GM23338 (cell line): ENCODE data around the gene AQP5. TPM values are rescaled to one million over a fixed set of nuclear protein-coding genes. Genes with fewer than 3 reads are reported as not detected.
A peak's percentile ranks its signal among the peaks of the same experiment; 100 is the strongest.

ENCODE experiments used
- ATAC-seq: fragments of 200-7000 bp; cut with Tn5 transposase; 3 replicates; pipeline ENCODE4 v1.9.1; 2020
- DNase-seq: peaks from one replicate; pipeline ENCODE4 v3.0.0-alpha.2; 2015; ENCODE audit warnings: low spot score
- H2AFZ ChIP-seq: fragments of 200-600 bp; sonication (generic); 2 replicates; pipeline ENCODE4 v1.8.0; 2016; ENCODE audit warnings: antibody characterized with exemption, mild to moderate bottlenecking, moderate library complexity
- H3F3A ChIP-seq: fragments of 200-600 bp; sonication (generic); replicated peaks from 2 replicates; pipeline ENCODE4 v1.8.0; 2017; ENCODE audit warnings: antibody characterized with exemption, mixed run types, low read depth
- H3K27ac ChIP-seq: fragments of 200-600 bp; sonication (generic); 2 replicates; pipeline ENCODE4 v1.6.1; 2016; ENCODE audit warnings: low read depth
- H3K27me3 ChIP-seq: fragments of 200-600 bp; sonication (generic); 2 replicates; pipeline ENCODE4 v1.8.0; 2016; ENCODE audit warnings: mild to moderate bottlenecking, mixed run types, moderate library complexity; ENCODE audit not compliant: insufficient read depth
- H3K36me3 ChIP-seq: fragments of 200-600 bp; sonication (generic); 2 replicates; pipeline ENCODE4 v1.8.0; 2016; ENCODE audit warnings: mild to moderate bottlenecking; ENCODE audit not compliant: insufficient read depth
- H3K4me1 ChIP-seq: fragments of 200-600 bp; sonication (generic); 2 replicates; pipeline ENCODE4 v1.8.0; 2016; ENCODE audit warnings: mild to moderate bottlenecking, moderate library complexity; ENCODE audit not compliant: insufficient read depth
- H3K4me2 ChIP-seq: fragments of 200-600 bp; sonication (generic); 2 replicates; pipeline ENCODE4 v1.7.1; 2017; ENCODE audit warnings: mixed run types
- H3K4me3 ChIP-seq: fragments of 200-600 bp; sonication (generic); 2 replicates; pipeline ENCODE4 v1.6.1; 2016; ENCODE audit warnings: mixed run types
- H3K79me2 ChIP-seq: fragments of 200-600 bp; sonication (generic); replicated peaks from 2 replicates; pipeline ENCODE4 v1.8.0; 2017; ENCODE audit warnings: mild to moderate bottlenecking; ENCODE audit not compliant: insufficient read depth
- H3K9me2 ChIP-seq: fragments of 200-600 bp; sonication (generic); 2 replicates; pipeline ENCODE4 v1.8.0; 2017; ENCODE audit not compliant: insufficient read depth
- H4K20me1 ChIP-seq: fragments of 200-600 bp; sonication (generic); replicated peaks from 2 replicates; pipeline ENCODE4 v1.8.0; 2017; ENCODE audit warnings: mild to moderate bottlenecking; ENCODE audit not compliant: insufficient read depth
- H3K27ac Mint-ChIP-seq: 2 replicates; pipeline ENCODE4 v1.8.0; 2020; ENCODE audit warnings: inconsistent platforms, mild to moderate bottlenecking, moderate library complexity, mixed read lengths
- H3K27me3 Mint-ChIP-seq: 3 replicates; pipeline ENCODE4 v1.8.0; 2022; ENCODE audit warnings: low read depth, mild to moderate bottlenecking, moderate library complexity, mixed read lengths, inconsistent platforms; ENCODE audit not compliant: insufficient read depth, poor library complexity
- H3K36me3 Mint-ChIP-seq: 3 replicates; pipeline ENCODE4 v1.8.0; 2021; ENCODE audit warnings: low read depth, mild to moderate bottlenecking, inconsistent platforms, moderate library complexity, mixed read lengths
- H3K4me1 Mint-ChIP-seq: 3 replicates; pipeline ENCODE4 v1.8.0; 2020; ENCODE audit warnings: mild to moderate bottlenecking, inconsistent platforms, mixed read lengths
- H3K4me3 Mint-ChIP-seq: 3 replicates; pipeline ENCODE4 v1.8.0; 2021; ENCODE audit warnings: moderate library complexity, mild to moderate bottlenecking, inconsistent platforms, mixed read lengths
- H3K9me3 Mint-ChIP-seq: 3 replicates; pipeline ENCODE4 v1.8.0; 2020; ENCODE audit warnings: moderate library complexity, mild to moderate bottlenecking, inconsistent platforms, mixed read lengths
- CREB1 ChIP-seq: fragments of 250-450 bp; sonication (Bioruptor Pico); IDR thresholded peaks from 2 replicates; pipeline ENCODE4 v1.5.0; 2020; ENCODE audit warnings: low read depth, mild to moderate bottlenecking, moderate library complexity
- ETS1 ChIP-seq: IDR thresholded peaks from 2 replicates; pipeline ENCODE4 v1.6.1; 2016; ENCODE audit warnings: antibody characterized with exemption
- EZH2 ChIP-seq: fragments of 200-600 bp; sonication (generic); IDR thresholded peaks from one replicate; pipeline ENCODE4 v1.8.0; 2017; ENCODE audit warnings: antibody characterized with exemption, mild to moderate bottlenecking, low read depth; ENCODE audit not compliant: unreplicated experiment
- EZH2phosphoT487 ChIP-seq: fragments of 200-600 bp; sonication (generic); IDR thresholded peaks from one replicate; pipeline ENCODE4 v1.8.1; 2018; ENCODE audit warnings: antibody characterized with exemption; ENCODE audit not compliant: unreplicated experiment
- JUNB ChIP-seq: IDR thresholded peaks from one replicate; pipeline ENCODE4 v1.6.1; 2016; ENCODE audit warnings: antibody characterized with exemption; ENCODE audit not compliant: unreplicated experiment
- NANOG ChIP-seq: IDR thresholded peaks from 2 replicates; pipeline ENCODE4 v1.6.1; 2016; ENCODE audit warnings: antibody characterized with exemption, borderline replicate concordance
- POLR2AphosphoS5 ChIP-seq: IDR thresholded peaks from 2 replicates; pipeline ENCODE4 v1.6.1; 2016; ENCODE audit warnings: antibody characterized with exemption, low read depth
- REST ChIP-seq: IDR thresholded peaks from one replicate; pipeline ENCODE4 v1.6.1; 2018; ENCODE audit warnings: antibody characterized with exemption; ENCODE audit not compliant: unreplicated experiment
- STAT1 ChIP-seq: IDR thresholded peaks from one replicate; pipeline ENCODE4 v1.6.1; 2016; ENCODE audit warnings: antibody characterized with exemption; ENCODE audit not compliant: unreplicated experiment
- ZNF114 ChIP-seq: fragments of 250-450 bp; sonication (Bioruptor Pico); IDR thresholded peaks from 2 replicates; pipeline ENCODE4 v1.5.0; 2020; ENCODE audit warnings: mild to moderate bottlenecking, moderate library complexity
- ZNF331 ChIP-seq: fragments of 250-450 bp; sonication (Bioruptor Pico); IDR thresholded peaks from 2 replicates; pipeline ENCODE4 v1.5.0; 2020; ENCODE audit warnings: low read depth, mild to moderate bottlenecking, moderate library complexity
- ZNF462 ChIP-seq: fragments of 250-450 bp; sonication (Bioruptor Pico); IDR thresholded peaks from 2 replicates; pipeline ENCODE4 v1.5.0; 2020; ENCODE audit warnings: mild to moderate bottlenecking, moderate library complexity
- polyA plus RNA-seq: library from polyadenylated mRNA; unstranded; fragments of >200 nt; fragmentation: Nextera tagmentation; extraction: Ambion mirVana; gene quantifications from 2 replicates; pipeline ENCODE4 v1.2.1, GENCODE V29; 2016
- total RNA-seq: library from RNA; depleted of rRNA; stranded (reverse); fragments of >200 nt; shearing (Covaris generic); gene quantifications from 2 replicates; pipeline ENCODE4 v1.2.3, GENCODE V29; 2014

Gene AQP5
- total and polyA plus RNA-seq, 2 experiments from 2014 or later: 1.3 to 2.2 TPM

GRCh38 chr12:49943625-49943960, 18.1 kb upstream of the AQP5 start:
- Mint-ChIP-seq H3K4me1 (peaks cover 41% of the 10 kb centered on the region), H3K27ac (no peak overlapping the region), H3K9me3 (no peaks in the 10 kb centered on the region), H3K4me3 (no peak overlapping the region), H3K27me3 (peaks cover 14% of the 10 kb centered on the region), H3K36me3 (no peaks in the 10 kb centered on the region)
- H4K20me1 ChIP-seq: no peaks in the 10 kb centered on the region
- TF ChIP-seq CREB1 (CRISPR knock-in tag): no peak
- TF ChIP-seq ZNF331 (CRISPR knock-in tag): no peak
- no peaks in the 10 kb centered on the region for H3K9me2 ChIP-seq
- no peaks in the 10 kb centered on the region for H3K36me3 ChIP-seq
- H3K4me1 ChIP-seq: peaks cover 26% of the 10 kb centered on the region
- DNase-seq: no peak
- H2AFZ ChIP-seq: no peak overlapping the region
- no peaks in the 10 kb centered on the region for H3K27me3 ChIP-seq
- H3K4me2 ChIP-seq: no peak overlapping the region
- no peak for ATAC-seq
- H3K4me3 ChIP-seq: no peak overlapping the region
- no peaks in the 10 kb centered on the region for H3K79me2 ChIP-seq
- H3K27ac ChIP-seq: no peak overlapping the region
- no peaks in the 10 kb centered on the region for H3F3A ChIP-seq

- peaks cover 26% of the 10 kb centered on the region for H3K4me1 ChIP-seq
- DNase-seq (no peak), ATAC-seq (no peak)
- H3F3A ChIP-seq: no peaks in the 10 kb centered on the region
- Mint-ChIP-seq H3K27me3 (peaks cover 14% of the 10 kb centered on the region), H3K4me3 (no peak overlapping the region), H3K36me3 (no peaks in the 10 kb centered on the region), H3K27ac (0 out of 2 replicates have a peak overlapping the region, but pooled peaks have one; percentile 14), H3K9me3 (no peaks in the 10 kb centered on the region), H3K4me1 (peaks cover 41% of the 10 kb centered on the region)
- H3K27ac ChIP-seq: no peak overlapping the region
- no peaks in the 10 kb centered on the region for H3K9me2 ChIP-seq
- H3K79me2 ChIP-seq: no peaks in the 10 kb centered on the region
- H3K4me3 ChIP-seq: no peak overlapping the region
- H3K4me2 ChIP-seq: no peak overlapping the region
- H2AFZ ChIP-seq: no peak overlapping the region
- H4K20me1 ChIP-seq: no peaks in the 10 kb centered on the region
- H3K36me3 ChIP-seq: no peaks in the 10 kb centered on the region
- H3K27me3 ChIP-seq: no peaks in the 10 kb centered on the region
- no peak for TF ChIP-seq STAT1
- no peak for TF ChIP-seq ZNF114 (CRISPR knock-in tag)
- no peak for TF ChIP-seq EZH2phosphoT487
- no peak for TF ChIP-seq ZNF462 (CRISPR knock-in tag)
- TF ChIP-seq CREB1 (CRISPR knock-in tag): no peak
- TF ChIP-seq JUNB: no peak
- no peak for TF ChIP-seq REST
- no peak for TF ChIP-seq EZH2
- TF ChIP-seq POLR2AphosphoS5: no peak
- TF ChIP-seq NANOG: no peak
- TF ChIP-seq ETS1: no peak
Measured at GRCh38 chr12:49944046-49944445, 17.6 kb upstream of the AQP5 start.
